ENCODE measurements around the gene SP140.

GRCh38 chr2:230335864-230336506 is 110.4 kb downstream of the SP140 start:
- TF ChIP-seq CTCF (IDR thresholded peaks at IDR 0.05): no peak
- no peak for TF ChIP-seq POLR2AphosphoS5 (IDR thresholded peaks at IDR 0.05; ENCODE audit: insufficient read depth in 1 of 2, low read depth in 1 of 2)
- no peak for TF ChIP-seq POLR2A (IDR thresholded peaks at IDR 0.05)

Measured in vagina (tissue), 2 donors.